HG03097 (cell line): ENCODE results near the gene FAIM2.

ENCODE experiments used
- ATAC-seq: cut with Tn5 transposase; IDR thresholded peaks from one replicate; pipeline ENCODE4 v1.9.1; 2021; ENCODE audit not compliant: unreplicated experiment, low FRiP score

FAIM2 gene

DNA sequence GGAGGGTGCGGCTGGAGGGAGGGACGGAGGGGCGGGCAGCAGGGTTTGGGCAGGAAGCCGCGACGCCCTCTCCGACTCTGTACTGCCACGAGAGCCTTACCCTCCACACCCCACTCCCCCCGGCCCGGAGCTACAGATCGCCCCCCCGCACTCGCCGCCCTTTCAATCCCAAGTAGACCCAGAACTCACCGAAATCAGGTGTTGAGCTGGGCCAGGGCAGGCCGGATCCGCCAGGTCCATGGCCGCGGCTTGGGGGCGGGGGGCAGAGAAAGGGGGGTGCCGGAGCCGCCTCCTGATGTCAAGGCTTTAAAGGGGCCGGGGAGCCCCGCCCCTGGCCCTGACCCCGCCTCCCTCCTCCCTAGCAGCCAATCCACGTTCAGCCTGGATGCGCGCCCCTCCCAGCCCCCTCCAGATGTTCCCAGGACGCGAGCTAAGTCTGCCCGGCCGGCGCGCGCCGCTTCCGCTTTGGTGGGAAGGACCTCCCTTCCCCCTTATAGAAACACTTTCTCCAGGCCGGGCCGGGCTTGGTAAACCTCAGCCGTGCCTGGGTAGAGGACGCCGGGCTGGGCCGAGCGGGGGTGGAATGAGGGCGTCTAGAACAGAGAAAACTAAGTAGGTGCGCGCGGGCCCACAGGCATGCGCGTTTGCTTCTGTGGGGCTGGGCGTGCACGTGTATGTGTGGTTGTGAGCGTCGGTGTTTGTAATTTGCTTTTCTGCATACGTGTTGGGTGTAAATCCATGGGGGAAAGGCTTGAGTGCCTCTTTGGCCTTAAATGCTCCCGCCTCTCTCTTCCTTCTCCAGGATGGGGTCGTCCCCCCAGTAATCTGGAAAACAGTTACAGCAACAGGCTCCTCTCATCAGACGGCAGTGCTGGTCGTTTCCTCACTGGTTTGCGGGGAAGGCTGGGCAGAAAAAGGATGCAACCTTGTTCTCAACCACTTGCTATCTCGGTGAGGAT lies 75.3 kb downstream of the FAIM2 start, which contains the start of gene NCKAP5L:
Gene NCKAP5L (minus strand): TSS at position 281 of the 959 bp plus-strand sequence. CDS start 24,369 bp downstream, outside the sequence.
- peak; percentile 85 for ATAC-seq

DNA sequence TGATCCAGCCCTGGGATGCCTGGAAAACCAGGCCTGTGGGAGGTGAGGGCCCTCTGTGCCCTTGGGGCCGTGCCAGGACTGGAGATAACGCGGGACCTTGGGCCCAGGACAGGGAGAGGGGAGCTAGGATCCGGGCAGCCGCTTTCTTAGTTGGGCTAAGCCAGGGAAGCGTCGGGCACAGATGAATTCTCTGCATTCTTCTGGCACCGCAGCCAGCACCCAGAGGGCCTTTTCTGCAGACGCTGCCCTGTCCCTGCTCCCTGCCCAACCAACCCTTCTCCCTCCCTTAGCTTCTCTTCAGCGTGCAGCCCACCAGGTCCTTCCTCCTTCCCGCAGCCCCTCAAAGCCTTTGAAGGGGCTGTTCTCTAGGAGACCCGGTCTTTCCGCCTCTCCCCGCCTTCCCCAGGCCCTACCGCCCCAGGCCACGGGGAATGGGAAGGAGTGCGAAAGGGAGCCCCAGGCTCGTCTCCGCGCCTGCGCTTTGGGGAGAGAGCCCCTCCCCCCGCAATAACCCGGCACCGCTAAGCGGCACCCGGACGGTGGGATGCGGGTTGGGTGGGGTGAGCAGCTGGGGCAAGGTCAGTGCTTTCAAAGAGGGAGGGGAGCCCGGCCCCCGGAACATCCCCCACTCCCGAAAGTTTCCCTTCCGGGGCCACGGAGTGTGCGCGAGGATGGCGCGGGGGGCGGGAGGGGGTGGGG lies 76.2 kb downstream of the FAIM2 start:
- ATAC-seq: no peak

DNA sequence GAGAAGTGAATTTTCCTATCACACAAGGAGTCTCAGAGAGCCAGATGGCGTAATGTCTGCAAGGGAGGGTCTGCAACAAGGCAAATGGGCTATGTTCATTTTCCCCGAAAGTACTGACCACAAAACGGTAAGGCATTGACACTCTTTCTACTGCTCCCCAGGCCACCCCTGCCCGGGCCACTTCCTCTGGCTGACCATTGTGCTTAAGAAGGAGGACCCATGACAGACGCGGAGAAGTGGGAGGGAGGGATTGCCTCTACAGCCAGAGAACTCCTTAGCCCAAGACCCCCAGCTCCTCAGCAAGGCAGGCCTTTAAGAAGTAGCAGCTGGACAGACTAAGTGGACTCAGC lies 76.7 kb downstream of the FAIM2 start:
- no peak for ATAC-seq

DNA sequence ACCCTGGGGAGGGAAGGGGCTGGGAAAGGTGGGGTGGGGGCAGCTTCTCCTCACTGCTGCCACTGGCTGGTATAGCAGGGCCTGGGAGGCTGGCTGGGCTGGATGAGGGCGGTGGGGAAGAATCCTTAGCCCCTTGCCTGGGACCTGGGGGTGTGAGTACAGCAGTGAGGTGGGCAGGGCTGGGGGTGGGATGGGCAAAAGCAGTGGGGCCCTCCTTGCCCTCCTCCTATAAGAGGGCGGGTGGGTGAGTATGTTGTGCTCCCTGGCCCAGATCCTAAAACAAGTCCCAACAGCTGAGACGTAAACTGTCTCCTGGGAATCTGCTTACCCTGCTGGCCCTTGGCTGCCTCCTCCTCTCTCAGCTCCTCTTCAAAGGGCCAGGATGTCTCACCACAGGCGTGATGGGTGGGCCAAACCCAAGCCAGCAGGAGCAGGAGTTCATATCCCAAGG lies 77.7 kb downstream of the FAIM2 start:
- ATAC-seq: no peak

DNA sequence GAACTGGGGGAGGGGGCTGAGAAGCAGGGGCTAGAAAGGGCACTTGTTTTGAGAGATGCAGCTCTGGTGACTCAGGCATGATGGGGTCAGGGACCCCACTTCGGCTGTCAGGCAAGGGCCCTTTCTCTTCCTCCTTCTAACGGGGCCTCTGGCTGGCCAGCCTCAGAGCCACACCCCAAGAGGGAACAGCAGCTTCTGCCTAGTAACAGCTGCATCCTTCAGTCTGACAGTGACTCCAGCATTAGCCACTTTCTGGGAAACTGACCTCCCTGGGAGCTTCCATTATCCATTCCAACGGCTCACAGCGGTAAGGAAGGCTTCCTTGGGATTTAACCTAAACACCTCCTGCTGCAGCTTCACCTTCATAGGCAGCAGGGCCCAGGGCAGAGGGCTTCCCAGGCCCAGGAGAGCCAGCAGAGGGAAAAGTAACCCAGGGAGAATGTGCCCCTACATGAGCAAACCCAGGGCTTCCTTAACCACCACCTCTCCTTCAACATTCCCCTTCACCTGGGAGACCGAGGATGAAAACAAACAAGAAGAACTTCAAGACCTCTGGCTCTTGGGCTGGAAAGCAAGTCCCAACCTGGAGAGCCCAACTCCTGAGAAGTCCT lies 78.2 kb downstream of the FAIM2 start:
- no peak for ATAC-seq

DNA sequence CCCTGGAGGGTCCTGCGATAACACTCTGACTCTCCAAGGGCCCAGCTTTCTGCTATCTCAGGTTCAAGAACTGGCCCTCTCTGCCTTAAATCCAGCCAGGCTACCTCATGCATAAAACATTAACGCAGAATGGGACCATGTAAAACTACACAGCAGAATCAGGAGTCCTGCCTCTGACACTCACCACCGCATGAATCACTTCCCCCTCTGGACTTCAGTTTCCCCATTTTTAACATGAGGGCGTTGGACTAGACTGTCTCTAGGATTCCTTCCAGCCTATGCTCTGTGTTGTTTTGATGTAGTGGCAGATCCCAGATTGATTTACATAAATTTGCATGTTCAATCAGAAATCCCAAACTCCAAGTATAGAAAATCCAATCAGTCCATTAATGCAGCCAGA lies 78.8 kb downstream of the FAIM2 start:
- no peak for ATAC-seq

DNA sequence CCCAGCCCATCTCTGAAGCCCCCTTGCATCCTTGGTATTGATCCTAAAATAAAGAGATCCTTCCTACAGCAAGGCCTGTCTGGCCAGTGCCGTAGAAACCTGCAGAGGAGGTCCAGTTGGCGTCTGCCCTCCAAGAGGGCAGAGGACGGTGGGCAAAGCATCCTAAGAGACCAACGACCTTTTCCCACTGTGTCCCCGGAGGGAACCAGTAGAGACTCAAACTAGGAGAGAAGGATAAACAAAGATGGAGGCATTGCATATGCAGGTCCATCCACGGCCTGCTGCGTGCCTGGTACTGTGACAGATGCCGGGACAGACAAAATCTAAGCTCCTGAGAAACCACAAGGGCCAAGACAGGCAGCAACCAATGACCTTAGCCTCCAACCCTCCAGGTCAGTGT lies 79.3 kb downstream of the FAIM2 start:
- ATAC-seq: no peak

DNA sequence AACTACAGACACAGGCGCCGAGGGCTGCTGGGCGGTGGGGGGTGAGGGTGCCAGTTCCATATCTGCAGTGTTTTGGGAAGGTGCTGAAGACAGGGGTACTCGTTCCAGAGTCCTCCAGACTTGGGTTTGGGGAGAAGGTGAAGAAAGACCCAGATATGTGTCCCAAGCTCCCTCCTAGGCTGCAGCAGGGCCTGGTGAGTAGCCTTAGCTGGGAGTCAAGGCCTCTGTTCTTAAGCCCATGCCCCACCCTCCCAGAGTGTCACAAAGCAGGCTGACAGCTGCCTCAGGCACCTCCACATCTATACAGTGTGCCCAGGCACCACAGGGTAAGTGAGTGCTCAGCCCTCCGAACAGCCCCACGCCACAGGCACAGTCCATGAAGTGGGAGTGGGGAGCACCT lies 79.7 kb downstream of the FAIM2 start:
- no peak for ATAC-seq

DNA sequence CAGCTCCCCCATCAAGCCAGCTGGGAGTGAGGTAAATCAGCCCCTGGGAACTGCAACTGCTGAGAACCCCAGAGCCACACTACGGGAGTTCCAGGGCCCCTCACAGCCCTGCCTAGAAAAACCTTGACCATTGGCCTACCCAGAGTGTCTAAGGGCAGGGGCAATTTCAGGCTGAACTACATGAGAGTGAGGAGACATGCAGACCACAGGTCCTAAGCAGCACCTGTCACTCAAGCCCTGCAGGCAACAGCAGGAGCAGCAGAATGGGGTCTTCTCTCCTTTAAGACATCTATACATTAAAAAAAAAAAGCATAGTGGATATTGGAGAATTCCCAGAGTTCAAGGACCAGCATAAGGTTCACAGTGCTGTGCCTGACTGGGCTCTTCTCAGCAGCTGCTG lies 80.3 kb downstream of the FAIM2 start:
- ATAC-seq: no peak

DNA sequence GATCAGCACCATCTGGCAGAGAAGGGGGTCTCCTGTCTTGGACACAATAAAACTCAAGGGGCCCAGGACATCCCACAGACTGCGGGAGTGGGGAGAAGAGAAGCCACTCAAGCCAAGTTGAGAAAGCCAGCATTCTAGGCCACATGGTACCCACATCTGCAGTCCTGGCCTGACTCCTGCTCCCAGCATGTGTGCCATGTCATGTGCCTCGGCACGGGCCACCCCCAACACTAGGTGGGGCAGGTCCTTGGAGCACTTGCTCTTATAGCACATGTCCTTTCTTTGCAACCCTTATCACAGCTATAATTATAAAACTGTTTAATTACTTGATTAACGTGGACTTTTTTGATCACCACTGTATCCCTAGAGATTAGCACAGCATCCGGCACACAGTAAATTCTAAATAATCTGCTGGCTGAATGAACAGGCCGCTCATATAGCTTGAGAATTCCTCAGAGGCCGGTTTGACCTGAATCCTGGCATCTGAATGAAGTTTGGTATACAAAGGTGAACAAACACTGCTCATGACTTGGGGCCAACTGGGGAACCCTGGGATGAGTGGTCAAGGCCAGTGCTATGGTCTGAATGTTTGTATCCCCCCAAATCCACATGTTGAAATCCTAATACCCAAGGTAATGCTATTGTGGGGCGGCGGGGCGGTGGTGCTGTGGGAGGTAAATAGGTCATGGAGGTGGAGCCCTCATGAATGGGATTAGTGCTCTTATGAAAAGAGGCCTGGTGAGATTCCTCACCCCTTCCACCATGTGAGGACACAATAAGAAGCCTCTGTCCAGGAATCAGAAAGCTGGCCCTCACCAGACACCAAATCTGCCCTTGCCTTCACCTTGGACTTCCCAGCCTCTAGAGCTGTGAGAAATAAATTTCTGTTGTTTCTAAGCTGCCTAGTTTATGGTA lies 82.1 kb downstream of the FAIM2 start:
- no peak for ATAC-seq

DNA sequence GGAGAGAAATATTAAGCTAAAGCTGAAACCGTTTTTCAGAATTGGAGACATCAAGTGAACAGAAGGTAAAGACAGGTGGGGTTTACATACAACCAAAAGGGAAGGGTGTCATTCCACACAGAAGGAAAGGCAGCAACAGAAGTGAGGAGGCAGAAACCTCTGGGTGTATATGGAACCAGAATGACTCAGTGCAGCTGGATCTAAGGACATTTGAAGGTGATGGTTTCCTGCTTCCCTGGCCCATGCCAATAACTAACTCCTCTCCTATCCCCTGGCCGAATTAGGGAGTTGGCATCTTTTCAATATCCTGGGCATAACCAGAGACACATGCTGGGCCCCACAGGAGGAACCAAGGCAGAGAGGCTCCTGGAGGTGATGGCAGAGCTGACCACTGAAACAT lies 83.9 kb downstream of the FAIM2 start:
- no peak for ATAC-seq

DNA sequence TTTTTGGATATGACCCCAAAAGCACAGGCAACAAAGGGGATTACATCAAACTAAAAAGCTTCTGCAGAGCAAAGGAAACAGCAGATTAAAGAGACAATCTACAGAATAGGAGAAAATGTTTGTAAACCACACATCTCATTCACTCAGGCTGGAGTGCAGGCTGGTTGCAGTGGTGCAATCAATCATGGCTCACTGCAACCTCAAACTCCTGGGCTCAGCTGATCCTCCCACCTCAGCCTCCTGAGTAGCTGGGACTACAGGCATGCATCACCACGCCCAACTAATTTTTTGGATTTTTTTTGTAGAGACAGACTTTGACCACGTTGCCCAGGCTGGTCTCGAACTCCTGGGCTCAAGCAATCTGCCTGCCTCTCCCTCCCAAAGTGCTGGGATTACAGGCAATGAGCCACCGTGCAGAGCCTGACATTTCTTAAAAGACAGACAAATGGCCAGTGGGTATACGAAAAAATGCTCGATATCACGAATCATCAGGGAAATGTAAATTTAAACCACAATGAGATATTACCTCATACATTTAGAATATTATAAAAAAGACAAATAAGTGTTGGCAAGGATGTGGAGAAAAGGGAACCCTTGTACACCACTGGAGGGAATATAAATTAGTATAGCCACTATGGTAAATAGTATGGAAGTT lies 85.3 kb downstream of the FAIM2 start:
- no peak for ATAC-seq
